EL (cell line): Measurements from ENCODE around the gene LRRC17.

Source experiments
- DNase-seq: peaks from one replicate; pipeline ENCODE4 v3.0.0-alpha.2; 2016

The LRRC17 gene, protein sequence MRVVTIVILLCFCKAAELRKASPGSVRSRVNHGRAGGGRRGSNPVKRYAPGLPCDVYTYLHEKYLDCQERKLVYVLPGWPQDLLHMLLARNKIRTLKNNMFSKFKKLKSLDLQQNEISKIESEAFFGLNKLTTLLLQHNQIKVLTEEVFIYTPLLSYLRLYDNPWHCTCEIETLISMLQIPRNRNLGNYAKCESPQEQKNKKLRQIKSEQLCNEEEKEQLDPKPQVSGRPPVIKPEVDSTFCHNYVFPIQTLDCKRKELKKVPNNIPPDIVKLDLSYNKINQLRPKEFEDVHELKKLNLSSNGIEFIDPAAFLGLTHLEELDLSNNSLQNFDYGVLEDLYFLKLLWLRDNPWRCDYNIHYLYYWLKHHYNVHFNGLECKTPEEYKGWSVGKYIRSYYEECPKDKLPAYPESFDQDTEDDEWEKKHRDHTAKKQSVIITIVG

DNA sequence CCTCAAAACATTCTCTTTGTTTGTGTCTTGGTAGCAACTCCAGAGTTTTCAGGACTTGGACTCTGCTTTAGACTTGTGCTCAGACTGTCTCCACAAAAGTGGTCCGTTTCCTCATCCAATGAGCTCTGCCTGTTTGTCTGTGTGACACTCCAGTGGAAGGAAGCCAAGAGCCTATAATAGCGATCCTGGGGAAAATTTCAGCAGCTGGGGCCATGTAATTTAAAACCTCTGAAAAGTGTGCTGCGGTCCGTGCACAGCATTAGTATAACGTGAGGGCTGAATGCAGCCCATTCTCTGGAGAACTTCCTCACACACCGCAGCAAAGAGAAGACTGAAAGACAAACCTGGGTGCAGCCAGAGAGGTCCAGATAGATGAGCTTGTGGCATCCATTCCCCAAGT is at the start of gene LRRC17:
LRRC17 (plus strand) TSS at position 259 of the 400 bp plus-strand sequence. CDS start 20,914 bp downstream, outside the sequence.
- peak; percentile 76 for DNase-seq

DNA sequence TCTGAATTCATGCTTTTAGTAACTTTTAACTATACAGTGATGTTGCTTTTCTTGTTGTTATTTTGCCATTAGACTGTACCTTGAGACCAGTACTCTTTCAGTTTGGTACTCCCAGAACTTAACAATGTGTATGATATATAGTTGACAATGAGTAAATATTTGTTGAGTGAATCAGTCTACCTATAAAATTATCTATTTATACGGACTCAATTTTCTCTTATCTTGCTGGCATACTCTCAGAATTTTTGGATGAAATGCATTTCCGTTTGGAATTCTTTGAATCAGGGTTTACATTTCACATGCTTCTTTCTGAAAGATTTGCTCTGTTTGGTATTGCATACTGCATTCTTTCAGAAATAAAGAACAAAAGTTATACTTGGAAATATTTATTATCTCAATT is 47.8 kb upstream of the LRRC17 start:
- no peak for DNase-seq

DNA sequence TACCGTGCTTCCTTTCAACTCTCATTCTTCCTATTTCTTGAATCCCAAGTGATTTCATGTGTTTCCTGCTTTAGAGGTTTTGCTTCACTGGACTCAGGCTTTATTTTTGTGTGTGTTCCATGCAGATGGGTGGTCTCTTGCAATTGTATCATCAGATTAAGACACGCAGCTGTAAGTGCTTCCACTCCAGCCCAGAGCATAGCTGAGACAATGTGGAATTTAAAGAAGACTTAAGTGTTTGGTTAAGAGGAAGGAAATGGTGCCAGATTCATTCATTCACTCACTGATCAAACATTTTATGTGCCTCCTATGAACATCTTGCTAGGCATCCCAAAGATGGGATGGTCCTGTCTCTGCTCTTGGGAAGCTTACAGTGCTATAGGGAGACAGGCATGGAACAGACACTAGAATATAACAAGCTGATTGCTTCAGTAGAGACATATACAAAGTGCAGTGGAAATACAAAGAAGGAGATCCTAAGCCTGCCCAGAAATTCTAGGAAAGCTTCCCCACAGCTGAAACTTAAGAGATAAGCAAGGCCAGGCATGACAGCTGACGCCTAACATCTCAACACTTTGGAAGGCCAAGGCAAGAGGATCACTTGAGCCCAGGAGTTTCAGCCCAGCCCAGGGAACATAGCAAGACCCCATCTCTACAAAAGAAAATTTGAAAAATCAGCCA is 46.1 kb upstream of the LRRC17 start:
- no peak for DNase-seq

DNA sequence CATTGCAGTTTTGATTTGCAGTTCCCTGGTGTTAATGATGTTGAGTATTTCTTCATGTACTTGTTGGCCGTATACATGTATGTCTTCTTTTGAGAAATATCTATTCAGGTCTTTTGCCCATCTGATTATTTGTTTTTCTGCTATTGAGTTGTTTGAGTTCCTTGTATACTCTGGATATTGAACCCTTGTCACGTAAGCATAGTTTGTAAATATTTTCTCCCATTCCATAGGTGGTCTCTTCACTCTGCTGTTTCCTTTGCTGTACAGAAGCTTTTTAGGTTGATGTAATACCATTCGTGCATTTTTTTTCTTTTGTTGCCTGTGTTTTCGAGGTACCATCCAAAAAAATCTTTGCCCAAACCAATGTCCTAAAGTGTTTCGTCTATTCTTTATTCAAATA is 43.6 kb upstream of the LRRC17 start:
- DNase-seq: no peak

DNA sequence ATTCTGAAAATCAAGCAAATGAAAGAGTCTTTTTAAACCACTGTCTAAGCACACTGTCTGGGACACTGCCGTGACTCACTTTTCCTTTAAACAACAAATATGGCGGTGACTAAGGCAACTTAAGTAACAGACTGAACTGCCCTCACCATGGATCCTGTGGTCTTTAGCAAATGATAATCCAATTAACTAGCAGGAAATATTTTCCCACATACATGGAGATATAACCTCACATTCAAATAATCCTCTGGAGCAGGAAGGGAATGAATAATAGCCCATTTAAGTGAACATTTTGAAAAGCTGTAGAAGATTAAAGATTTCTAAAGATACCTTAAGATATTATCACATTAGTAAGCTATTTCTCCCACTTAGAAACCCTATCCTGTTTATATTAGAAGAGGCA is 40.3 kb upstream of the LRRC17 start:
- DNase-seq: peak; percentile 87

DNA sequence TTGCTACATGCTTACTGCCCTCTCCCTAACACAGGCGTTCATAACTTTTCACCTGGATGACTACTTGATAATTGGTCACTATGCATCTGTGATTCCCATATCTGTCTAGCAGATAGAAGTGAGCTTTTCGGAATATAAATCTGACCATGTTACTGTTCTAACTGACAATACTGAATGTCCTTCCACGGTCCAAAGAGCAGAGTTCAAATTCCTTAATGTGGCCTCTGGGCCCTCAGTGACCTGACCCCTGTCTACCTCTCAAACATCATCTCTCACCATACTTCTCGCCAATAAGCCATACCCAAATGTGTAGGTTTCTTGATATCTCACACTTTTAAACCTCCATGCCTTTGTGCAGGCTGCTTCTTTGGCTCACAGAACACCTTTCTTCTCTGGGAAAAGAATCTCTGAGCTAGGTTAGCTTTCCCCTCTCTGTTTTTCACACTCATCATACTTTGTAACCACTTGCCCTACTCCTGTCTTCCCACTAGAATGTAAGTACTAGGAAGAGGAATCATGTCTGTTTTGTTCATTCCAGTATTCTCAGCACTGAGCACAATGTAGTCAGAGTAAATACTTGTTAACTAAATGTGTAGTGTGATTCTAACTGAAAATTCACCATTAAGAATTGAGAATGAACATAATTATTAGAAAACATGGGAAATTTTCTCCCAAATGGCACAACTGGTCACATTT is 39.2 kb upstream of the LRRC17 start:
- no peak for DNase-seq

DNA sequence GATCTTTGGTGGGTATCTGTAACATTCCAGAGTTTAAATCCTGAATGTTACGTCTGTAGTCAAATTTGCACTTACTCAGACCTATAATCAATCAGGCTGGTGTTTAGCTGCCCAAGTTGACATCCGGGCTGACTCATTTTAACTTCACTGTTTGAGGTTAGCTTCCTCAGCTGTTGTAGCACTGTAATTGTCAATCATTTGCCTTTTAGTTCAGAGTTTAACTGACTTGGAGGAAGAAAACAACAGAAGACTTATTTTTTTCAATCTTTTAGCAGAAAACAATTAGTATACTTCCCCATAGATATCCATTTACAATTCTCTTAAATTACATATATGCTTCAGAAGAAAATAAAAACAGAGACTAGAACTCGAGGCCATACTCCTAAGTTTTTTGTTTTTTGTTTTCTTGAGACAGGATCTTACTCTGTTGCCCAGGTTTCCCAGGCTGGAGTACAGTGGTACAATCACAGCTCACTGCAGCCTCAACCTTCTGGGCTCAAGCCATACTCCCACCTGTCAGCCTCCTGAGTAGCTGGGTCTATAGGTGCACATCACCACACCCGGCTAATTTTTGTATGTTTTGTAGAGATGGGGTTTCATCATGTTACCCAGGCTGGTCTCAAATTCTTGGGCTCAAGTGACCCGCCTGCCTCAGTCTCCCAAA is 38.5 kb upstream of the LRRC17 start:
- DNase-seq: peak; percentile 88

DNA sequence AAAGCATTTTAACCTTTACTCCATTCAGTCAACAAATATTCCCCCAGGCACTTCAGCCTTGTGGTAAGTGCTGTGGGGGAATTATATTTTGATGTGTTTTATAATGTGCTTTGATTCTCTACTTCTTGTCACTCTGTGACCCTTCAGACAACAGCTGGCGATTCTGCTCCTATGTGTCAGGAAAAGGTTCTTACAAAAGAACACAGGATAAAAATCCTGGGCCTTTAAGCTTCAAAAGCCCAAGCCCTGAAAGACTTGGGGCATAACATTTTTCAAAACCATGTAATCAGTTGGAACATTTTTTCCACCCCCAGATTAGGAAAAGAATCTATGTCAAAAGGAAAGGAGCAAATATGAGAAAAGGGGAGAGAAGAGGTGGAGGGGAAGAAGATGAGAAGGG is 37.8 kb upstream of the LRRC17 start:
- no peak for DNase-seq

DNA sequence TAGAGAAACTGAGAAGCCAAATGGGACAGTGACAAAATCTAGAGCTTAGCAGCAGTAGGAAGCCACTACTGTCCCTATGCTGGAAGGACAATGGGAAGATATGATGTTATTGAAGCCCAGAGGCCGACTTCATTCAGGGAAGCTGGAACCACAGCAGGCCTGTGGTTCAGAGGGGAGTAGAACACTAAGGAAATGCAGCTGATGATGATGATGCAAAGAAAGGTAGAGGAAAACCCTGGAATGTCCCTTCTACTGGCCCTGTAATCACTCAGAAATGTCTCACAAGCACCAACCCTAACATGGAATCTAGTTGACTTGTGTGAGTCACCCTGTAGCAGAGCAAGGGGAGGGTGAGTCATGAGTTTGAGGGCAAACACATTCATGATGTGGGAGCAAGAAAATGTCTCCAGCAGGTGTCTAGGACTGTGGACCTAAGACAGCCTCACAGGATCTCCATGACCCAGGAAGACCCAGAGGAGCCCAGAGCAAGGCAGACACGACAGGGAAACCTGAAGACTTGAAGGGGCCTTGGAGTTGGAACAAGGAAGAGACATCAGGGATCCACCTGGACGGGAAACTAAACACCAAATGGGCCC is 37.0 kb upstream of the LRRC17 start:
- peak; percentile 99 for DNase-seq

DNA sequence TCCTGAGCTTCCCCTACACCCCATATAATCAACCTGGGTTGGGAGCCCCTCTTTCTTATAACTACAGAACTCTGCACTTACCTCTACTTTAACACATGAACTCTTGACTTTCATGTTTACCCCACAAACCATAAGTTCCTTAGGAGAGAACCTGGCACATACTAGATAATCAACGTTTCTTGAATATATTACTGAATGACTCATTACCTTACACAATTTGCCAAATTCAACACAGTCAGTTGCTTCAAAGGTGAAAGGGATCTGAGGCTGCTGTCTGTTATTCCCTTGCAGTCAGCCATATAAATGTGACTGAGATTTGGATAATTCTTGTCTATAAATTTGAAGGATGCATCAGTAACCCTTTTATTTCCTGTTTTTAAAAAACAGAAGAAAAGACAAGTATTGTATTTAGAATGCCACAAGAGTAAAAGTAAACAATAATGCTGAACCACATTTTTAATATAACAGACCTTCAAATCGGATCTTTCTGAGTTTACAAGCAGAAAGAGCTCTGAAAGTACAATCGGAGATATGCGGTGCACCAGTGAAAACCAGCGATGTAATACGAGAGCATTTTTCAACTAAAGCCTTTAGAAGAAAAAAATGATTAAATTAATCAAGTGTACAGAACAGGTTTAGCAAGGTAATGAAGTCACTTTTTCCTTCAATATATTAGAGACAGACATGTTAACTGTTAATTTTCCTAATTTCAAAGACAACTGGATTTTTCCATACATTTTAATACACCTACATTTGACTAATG is 29.5 kb upstream of the LRRC17 start:
- DNase-seq: peak; percentile 37

DNA sequence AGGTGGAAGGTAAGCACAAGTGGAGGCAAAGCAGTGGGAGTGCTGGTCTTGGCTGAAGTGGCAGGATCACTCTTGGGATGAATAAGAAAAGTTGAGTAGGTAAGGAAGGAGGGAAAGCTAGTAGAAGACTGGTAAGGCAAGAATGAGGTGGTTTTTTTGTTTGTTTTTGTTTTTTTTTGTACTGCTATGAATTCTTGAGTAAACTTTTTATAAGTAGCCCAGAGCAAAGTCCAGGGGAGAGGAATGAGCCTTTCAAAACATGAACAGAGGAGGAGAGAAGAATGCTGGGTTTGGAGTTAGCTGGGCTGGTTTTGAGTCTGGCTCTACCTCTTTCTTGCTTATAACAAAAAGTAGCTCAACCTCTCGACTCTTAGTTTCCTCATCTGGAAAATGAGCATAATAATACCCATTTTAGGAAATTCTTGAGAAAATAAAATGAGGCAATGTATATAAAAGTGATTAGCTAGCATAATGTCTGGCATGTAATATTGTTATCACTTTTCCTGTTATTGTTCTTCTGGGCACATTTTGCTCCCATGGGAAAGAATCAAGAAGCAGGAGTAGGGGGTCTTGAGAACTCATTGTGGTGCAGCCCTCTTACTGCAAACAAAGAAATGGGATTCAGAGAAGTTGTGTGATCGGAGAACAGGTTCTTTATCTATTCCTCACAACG is 24.1 kb upstream of the LRRC17 start:
- DNase-seq: no peak

DNA sequence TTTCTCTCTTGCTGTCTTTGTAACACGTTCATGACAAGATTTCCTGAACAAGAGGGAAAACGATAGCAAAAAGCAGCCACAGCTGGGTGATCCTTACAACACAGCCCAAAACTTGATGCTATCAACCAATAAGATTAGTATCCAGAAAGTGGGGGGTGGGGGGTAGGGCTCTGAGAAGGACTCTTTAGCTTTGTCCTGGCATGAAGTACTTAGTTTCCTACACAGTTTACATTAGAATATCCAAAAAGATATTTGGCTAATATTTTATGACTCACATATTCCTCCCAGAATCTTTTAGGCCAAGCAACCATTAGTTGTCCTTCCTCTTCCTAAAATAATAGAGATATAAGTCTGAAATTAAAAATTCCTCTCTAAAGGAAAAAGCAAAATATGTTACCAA is 22.9 kb upstream of the LRRC17 start:
- DNase-seq: no peak

DNA sequence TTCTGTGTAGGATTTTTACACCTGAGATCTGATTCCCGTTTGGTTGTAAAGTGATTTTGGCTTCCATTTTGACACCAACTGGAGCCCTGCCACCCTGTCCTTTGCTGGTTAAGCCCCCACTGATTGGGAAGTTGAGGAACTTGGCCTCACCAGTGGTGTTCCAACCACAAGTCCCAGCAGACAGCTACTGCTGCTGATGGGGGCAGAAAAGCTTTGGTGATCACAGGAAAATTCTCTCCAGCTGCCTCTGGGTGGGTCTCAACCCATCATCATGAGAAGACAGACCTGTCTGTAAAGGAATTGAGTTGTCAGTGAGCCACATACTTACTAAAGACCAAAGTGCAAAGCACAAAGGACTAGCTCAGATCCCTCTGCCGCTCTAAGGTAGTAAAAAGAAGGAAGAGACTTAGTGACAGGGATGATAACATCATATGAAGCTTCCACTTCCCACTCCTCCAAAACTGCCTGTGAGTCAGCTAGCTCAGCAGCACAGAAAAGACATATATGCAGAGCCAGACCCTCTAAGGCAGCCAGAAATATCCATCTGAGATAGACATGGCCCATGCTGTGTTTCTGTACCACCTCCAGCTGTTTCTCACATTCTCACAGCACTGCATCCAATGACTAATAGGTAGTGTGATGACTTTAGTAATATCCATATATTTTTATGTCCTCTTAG is 22.4 kb upstream of the LRRC17 start:
- DNase-seq: peak; percentile 66

DNA sequence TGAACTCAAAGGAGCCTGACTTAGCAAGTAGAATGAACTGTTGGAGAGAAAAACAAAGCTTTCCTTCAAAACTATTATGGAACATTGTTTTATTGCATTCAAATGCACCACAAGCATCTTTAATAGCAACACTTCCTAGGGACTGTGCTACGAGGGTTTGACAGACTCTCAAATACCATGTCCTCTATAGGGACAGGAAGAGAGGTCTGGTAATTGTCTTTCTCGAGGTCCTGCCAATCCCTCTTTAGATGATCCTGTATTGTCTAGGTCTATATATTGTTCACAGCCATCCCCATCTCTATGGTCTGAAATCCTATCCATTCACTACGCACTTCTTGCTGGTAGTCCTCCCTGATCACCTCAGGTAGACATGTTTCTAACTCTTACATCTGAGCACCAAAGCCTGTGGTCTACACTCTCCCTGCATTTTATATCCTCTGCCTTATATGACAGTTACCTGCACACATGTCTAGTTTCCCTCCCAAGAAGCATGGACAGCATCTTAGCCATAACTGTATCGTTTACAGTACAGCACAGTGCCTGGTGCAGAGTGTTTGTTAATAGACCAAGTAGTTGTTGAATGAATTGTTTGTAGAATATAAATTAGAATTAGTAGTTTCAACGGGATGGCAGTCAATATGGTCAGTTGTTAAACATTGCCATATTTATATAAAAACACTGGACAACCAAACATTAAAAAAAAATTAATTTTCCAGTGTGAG is 21.7 kb upstream of the LRRC17 start:
- DNase-seq: no peak

DNA sequence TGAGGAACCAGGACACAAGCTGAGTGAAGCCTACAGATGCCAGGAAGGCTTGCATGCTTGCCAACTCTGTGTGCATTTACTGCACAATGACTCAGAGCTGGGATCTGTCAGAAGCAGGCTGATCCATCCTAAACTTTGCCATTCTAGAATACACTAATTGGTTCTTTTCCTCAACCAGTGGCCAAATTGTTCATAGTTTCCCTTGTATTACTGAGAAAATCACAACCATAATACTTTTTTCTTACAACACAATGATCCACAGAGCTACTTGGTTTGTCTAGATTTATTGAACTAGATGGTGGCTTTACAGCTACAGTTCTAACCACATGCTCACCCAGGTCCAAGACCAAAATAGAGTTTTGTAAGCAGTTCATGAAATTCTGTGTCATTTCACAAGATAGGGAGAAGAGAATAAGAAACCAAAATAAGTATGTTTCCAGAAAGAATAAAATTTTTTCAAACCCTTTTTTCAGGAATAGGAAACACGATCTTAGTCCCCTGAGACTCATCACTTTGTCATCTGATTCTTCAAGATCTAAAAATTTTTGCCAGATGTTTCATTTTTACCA is 21.0 kb upstream of the LRRC17 start:
- DNase-seq: peak; percentile 87

DNA sequence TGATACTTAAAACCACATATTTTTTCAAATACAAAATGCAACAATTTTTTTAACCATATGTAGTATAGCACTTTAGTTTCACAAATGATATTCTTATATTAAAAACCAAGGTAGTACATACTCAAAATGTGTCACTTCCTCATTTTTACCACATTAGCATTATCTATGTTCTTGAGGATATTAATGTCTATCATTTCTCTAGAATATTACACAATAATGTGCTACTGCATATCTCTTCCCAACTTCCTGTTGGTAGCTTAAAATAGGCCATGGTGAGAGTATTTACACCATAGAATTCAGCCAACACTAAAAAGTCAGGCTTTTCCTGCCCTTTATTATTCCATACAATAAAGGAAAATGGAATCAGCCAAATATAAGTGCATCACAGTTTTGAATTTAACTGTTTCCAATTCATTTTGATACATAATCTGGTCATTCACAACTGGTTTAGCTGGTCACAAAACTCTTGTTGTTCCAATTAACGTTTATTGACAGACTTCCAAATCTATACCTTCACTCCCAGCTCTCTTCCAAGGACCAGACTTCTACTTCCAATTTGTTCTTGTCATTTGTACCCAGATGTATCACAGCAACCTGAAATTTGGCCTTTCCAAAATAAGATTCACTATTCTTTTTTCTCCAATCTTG is 20.0 kb upstream of the LRRC17 start:
- no peak for DNase-seq

DNA sequence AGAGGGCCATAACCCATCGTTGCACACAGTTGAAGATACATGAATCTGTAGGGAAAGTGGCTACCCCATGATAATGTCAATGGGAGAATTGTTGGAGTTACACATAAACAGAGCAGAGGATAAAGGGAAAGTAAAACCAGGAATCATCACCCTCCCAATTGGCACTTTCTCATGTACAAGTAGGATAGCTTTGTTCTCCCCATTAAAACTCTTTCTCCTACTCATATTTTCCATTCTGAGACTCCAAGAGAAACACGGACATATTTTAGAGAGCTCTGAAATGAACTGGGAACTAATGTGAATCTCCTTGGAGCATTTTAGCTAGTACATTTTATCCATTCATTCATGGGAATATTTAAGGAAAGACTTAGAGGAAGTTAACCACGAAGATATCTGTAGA is 17.2 kb upstream of the LRRC17 start:
- DNase-seq: no peak

DNA sequence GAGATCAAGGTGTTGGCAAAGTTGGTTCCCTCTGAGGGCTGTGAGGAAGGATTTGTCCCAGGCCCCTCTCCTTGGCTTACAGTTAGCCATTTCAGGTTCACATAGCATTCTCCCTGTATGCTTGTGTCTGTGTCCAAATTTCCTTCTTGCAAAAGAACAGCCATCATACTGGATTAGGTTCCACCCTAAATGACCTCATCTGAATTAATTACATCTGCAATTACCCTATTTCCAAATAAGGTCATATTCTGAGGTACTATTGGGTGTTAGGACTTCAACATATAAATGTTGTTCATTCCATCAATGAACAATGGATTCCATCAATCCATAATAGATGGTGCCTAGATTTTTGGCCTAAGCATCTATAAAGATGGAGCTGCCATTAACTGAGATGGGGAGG is 16.2 kb upstream of the LRRC17 start:
- DNase-seq: no peak

DNA sequence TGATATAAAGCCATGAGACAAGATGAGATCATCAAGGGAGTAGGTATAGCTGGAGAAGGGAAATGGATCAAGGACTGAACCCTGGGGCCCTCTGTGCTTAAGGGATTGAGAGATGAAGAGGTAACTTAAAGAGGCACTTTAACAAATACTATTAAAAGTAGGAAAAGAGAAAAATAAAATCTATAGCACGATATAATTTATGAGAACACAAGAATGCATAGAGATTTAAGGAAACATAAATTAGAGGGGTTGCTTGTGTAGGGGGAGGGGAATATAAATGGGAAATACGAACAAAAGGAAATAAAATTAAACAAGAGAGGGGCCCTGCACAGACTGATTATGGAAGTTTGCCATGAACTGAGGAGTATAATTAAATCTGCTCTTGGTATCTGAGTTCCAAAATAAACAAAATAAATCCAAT is 15.6 kb upstream of the LRRC17 start:
- no peak for DNase-seq
